AML-193 (cell line): Measurements from ENCODE around the gene CTNS.
A peak's percentile ranks its signal among the peaks of the same experiment; 100 is the strongest.

ENCODE experiments used
- DNase-seq, 2 experiments: peaks; one replicate each; lab custom pipeline; 2025; lab: John Stamatoyannopoulos, UW

CTNS gene

DNA sequence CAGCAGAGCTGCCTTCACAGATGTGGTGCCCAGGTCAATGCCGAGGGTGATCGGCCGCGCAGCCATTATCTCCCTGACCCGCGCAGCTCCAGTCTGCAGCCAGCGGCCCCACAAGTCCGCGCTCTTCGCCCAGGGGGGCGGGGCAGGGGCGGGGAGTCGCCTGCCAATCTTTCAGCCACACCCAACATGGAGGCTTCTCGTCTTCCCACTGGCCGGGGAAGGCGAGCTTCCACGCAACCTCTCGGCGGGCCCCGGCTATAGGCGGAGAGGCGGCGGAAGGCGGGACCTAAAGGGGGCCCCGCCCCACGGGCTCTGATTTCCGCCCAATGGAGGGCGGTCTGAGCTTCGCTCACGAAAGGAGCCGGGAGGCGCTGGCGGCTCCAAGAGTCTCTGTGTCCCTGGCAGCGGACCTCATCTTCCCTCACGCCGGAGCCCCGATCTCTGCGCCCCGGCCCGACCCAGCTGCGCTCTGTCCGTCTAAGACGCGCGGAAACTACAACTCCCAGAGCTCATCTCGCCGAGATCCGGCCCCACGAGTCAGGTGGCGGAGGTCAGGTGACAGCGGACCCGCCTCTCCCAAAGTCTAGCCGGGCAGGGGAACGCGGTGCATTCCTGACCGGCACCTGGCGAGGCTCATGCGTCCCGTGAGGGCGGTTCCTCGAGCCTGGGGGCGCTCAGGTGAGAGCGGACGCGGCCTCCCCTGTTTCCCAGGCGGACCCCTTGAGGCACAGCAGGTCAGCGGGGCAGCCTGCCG lies at the start of gene CTNS, which contains the start of gene SHPK:
TSS of gene CTNS (plus strand) at position 607 of the 754 bp plus-strand sequence. CDS start 3,447 bp downstream, outside the sequence.
TSS of gene SHPK (minus strand) at position 97 of the 754 bp plus-strand sequence. CDS start at position 66, 31 bp downstream.
- peak; percentile 63 to 68 for DNase-seq

DNA sequence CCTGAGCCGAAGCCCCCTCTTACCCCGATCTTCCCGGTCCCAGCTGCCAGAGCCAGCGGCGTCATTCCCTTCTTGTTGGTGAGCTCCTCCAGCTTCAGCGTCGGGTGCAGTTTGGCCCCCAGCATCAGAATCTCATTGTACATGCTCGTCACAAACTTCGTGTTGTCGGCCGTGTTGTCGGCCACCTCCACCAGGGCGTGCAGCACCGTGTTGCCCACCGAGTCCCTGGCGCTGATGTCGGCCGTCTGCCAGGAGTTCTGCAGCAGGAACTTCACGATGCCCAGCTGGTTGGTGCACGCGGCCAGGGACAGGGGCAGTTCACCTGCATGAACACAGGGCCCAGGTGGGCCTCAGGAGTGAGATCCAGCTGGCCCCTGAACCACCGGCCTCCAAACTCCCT lies 46.8 kb upstream of the CTNS start:
- DNase-seq = no peak

DNA sequence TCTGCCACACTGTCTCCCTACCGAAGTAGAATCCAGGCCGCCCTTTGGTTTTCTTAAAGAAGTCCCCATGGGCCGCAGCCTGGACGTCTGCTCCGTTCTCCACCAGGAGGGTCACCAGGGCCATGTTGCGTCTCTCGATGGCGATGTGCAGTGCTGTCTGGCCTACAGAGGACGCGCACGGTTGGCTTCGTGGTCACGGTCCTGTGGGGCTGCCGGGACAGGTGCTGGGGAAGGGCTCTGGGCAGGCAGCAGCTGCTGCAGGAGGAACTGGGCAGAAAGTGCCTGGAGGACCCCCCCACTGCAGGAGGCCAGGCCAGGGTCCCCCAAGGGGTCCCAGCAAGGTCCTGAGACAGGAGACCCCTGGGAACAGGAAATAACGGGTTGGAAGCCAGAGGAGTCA lies 46.3 kb upstream of the CTNS start:
- no peak for DNase-seq

DNA sequence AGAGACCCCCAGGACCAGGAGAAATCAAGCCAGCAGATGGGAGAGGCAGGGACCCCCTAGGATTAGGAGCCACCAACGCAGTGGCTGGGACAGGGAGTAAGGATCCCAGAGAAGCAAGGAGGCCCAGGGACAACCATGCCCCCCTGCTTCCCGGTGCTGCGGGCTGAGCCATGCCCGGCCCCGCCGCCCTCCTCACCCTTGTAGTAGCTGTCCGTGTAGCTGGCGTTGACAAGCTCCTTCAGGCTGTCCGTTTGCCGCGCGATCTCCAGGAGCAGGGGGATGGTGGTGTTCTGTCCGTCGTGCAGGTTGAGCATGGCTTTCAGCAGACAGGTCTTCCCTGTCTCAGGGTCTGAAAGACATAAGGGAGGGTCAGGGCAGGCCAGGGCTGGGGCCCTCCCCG lies 45.8 kb upstream of the CTNS start:
- DNase-seq = no peak

DNA sequence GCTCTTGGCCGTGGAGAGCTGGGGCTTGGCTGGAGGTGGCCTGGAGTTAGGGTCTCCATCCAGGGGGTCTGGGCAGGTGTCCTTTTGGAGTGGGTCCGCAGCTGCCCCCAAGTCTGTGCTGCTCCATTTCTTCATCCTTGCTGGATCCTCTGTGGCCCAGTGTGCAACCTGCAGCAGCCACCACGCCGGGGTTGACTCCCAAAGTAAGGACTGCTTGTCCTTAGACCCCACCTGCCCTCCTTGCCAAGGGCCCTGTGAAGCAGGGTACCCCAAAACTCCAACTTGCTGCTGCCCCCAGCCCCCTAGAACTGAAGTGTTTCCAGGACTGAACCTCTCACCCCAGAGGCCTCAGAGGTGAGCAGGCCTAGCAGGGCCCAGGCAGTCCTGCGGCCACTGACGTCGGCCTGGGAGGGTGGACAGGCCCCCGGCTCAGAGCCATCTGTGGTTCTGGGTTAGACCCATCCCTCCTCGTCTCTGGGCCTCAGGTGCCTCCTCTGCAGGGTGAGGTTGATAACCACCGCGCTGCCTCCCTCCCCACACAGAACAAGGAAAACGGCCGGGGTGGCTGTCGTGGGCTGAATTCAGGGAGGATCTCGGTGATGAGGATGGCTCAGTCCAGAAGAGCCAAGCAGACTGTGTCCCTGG lies 44.2 kb upstream of the CTNS start:
- DNase-seq = no peak

DNA sequence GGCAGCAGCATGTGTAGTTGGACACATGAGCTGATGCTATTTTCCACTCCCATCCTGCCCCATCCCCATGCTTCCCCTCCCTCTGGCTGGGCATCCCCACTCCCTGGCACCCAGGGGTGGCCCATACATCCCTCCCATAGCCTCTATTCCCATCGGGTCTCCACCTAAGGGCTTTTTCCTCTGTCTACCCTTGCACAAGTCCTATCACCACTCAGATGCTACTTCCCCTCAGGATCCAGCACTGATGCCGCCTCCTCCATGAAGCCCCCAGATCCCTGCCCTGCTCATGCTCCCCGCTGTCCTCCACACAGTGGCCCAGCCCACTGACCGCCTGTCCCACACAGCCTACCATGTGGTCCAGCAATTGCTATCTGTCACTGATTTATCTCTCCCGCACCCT lies 43.2 kb upstream of the CTNS start:
- no peak for DNase-seq

DNA sequence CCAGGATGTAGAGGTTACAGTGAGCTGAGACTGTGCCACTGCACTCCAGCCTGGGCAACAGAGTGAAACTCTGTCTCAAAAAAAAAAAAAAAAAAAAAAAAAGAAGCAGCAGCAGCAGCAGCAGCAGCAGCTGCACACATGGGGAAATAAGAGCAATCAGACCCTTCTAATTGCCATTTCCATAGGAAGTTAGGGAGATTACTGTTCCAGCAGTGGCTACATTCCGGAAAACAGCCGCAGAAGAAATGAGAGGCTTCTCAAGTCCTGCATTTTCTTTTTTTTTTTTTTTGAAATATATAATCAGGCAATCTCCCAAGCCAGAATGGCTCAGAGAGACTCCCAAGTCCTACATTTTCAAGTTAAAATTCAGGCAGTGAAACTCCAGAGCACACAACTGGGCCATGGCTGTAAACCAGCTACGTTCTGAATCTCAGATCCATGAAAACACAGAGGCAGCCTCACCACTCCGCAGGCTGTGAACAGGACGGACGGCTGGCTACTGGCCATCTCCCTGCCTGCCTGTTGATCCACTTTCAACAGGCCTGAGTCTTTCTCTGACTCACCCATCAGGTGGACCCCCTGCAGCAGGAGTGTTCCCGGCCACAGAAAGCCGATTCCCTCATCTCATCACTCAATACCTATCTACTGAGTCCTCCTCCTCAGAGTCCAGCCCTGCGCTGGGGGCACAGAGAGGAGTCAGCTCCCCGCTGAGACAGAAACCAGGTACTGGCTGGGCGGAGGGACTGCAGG lies 42.3 kb upstream of the CTNS start:
- no peak for DNase-seq

DNA sequence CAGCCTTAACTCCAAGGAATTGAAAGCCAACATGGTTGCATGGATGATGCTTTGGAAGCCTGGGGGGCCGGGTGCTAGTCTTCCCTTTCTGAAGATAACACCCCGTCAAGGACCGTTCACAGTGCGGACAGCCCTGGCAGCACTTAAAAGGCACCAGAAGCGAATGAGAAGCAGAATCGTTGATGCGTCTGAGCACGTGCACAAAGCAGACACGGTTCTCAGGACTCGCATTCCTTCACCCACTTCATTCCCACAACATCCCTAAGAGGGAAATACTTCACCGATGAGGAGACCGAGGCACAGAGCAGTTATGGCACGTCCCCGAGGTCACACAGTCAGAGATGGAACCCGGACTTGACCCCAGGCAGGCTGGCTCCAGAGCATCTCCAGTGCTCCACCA lies 41.6 kb upstream of the CTNS start:
- no peak for DNase-seq

DNA sequence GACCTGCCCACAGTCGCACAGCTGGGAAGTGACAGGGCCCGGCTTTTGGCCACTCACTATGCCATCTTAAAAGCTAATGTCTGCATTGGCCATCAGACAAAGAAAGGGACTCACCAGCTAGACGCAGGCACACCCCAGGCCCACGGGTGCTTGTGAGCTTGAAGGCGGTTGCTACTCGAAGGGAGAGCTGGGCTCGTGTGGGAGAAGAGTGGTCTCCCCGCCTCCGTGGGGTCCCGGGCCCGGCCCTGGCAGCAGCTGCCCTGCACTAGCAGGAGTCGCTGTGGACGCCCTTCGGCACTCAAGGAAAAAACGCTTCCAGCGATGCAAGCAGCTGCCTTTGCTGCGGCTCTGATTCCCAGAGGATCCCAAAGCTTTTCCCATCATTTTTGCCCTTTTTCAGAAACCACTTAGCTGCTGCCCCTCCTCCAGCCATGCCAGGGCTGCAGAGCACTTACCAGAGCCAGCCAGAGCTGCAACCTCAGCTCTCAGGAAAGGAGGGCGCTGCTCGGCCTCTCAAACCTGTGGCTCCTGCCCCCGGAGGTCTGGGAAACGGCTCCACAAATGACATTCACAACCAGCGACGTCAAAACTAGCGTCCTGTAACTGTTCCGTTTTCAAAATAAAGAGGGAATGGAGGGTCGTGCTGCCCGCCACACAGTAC lies 39.6 kb upstream of the CTNS start:
- no peak for DNase-seq

DNA sequence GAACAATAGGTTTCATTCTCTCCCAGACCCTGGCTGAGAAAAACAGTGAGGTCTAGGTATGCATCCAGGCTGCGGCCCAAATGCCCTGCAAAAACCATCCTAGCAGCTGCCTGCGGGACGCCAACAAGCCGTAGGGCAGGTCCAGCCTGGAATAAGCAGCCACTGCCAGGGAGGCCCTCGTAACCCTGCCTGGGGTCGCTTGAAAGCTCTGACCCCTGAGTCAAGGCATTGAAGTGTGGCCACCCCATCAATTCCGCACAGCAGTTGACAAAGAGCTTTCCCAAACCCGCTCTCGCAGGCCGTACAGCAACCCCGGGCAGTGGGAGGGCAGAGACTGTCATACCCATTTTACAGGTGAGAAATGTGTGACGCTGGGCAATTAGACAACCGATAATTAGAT lies 38.5 kb upstream of the CTNS start:
- no peak for DNase-seq

DNA sequence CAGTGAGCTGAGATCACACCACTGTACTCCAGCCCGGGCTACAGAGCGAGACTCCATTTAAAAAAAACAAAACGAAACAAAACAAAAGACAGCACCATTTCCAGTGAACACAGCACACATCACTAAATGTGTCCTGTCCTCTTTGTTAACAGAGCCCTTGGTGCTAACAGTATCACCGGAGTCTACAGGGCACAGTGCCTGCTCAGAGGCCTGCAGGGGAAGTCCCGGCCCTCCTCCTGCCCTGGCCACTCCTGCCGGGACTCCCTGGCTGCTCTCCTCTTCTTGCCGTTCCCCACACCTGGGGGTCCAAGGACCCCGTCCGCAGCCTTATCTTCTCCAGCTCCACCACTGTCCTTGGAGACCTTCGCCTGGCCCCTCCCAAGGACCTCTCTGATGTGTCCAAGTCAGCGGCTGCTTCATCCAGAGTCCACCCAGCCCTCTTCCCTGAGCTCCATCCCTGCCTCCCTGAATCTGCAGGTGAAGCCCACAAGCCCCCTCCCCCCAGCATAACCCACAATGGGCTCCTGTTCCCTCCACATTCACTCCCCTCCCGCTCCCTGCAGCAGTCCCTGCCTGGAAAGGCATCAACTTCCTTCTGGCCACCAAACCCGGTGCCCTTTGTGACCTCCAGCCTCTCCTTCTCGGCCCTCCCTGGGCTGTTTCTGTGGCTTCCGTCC lies 35.9 kb upstream of the CTNS start:
- no peak for DNase-seq

DNA sequence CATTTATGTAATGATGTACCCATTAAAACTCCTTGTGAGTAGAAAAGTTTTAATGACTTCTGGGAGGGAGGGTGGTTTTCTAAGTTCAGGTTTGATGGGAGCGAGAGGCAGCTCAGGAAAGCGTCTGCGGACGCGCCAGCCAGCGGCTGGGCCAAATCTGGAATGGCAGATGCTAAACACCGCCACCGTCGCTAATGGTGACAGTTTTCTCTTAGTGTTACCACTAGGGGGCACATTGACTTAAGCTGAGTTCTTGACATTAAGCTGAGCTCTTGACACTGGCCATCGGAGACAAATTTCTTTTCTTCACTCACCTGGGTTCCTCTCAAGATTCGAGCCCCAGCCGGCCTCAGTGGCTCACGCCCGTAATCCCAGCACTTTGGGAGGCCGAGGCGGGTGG lies 34.1 kb upstream of the CTNS start:
- DNase-seq = peak; percentile 18 to 19

DNA sequence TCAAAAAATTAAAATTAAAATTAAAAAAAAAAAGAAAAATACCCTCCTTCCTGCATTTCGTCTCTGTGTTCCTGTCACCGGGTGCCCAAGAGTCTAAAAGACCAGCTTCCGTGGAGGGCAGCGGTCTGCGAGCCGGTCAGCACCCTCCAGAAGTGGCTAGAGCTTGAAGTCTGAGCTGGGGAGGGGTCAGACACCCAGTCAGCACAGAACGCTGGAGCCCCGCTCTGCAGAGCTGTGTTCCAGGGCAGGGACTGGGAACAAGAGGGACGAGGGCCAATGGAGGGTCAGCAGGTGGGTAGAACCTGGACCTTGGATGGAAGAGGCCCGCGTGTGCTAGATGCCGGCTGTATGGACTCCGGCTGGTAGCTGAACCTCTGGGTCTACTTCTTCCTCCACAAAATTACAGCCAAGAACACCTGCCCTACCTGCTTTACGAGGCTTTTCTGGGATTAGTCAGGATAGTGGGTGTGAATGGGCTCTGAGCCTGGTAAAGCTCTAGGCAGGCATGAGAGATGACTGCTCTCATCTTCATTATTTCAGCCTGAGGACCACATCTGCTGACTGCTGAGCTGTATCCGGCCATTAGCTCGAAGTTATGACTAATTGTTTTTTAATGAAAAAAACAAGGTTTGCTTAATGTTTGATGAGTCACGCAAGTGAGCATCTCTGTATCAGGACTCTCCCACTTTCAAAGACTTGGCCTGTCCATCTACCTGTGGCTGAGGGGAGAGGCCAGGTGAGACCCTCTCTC lies 33.3 kb upstream of the CTNS start:
- DNase-seq = no peak

DNA sequence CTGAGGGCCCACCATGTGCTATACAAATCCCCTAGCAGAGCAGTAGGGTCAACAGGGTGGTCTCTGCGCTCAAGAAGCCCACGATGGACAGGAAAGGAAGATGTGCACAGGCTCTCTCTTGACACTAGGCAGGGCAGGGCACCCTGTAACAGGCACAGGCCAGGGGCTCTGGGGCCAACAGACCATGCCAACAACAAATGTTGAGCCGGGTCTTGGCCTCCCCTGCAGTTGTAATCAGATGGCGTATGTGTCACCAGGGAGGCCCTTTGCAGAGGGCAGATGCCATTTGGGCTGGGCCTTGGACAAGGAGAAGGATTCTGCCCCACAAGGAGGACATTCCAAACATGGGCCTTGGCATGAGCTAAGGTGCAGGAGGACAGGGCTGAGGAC lies 32.7 kb upstream of the CTNS start:
- no peak for DNase-seq

DNA sequence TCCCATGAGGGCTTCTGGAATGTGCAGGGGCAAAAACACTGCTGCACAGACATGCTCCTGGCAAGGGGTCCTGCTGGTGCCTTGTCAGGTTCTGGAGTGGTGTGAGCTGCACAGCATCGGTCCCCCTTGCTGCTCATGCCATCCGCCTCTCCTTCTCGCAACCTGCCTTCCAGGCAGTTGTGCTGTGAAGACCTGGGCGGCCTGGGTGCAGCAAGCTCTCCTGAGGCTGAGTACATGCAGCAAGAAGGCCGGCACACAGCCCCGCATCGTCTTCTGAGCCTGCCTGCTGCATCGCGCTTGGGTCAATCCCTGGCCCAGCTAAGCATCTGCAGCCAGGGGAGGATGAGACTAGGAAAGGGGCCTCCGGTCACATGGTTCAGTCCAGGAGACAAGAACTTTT lies 26.9 kb upstream of the CTNS start:
- DNase-seq = no peak

DNA sequence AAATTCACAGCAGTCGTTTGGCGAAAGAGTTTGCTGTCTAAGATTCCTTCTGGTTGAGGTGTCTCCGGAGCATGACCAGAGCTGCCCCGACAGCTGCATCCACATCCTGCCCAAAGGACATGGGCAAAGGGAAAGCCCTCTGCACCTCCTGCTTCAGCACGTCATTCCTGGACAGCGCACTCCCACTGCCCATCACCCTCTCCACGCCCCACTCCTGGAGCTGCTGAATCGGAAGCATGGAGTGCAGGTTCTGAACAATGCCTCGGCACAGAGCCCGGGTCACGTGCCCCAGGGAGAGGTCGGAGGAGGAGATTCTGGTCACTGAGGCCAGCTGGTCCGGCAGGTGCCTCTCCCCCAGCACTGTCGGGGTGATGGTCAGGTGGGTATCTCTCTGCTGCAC lies 26.0 kb upstream of the CTNS start:
- no peak for DNase-seq

DNA sequence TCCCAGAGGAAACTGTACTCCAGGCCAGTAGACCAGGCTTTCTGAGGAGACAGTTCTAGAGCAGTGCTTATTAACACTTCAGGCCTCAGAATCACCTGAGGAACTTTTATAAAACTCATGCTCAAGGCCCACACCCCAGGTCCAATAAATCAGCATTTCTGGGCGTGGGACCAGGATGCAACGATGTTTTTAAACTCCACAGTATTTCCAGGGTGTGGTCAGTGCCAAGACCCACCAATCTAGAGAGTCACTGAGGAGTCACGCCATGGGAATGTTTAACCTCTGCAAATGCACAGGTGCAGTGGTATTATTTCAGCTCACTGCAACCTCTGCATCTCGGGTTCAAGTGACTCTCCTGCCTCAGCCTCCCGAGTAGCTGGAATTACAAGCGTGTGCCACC lies 23.4 kb upstream of the CTNS start:
- no peak for DNase-seq

DNA sequence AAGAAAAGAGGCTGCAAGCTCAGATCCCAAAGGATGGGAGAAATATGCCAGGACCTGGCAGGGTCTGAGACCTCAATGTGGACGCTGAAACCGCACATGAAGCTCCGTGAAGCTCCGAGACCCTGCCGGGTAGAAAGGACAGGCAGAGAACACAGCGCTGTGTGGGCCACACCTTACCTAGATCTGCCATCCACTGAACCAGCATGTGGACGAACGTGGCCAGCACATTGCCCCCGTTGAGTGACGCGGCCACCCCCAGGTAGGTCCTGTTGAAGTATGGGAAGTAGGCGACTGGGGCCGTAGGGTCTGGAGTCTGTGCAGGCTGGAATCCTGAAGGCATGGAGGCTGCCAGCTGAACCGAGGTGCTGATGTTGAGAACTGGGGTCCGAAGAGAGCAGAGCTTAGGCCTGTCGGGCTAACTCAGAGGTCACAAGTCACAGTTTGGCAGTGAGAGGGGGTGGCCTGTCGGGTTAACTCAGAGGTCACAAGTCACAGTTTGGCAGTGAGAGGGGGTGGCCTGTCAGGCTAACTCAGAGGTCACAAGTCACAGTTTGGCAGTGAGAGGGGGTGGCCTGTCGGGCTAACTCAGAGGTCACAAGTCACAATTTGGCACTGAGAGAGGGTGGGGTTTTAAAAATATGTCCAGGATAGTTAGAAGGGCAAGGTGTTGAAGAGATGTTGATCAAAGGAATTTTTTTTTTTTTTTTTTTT lies 21.2 kb upstream of the CTNS start:
- DNase-seq = no peak

DNA sequence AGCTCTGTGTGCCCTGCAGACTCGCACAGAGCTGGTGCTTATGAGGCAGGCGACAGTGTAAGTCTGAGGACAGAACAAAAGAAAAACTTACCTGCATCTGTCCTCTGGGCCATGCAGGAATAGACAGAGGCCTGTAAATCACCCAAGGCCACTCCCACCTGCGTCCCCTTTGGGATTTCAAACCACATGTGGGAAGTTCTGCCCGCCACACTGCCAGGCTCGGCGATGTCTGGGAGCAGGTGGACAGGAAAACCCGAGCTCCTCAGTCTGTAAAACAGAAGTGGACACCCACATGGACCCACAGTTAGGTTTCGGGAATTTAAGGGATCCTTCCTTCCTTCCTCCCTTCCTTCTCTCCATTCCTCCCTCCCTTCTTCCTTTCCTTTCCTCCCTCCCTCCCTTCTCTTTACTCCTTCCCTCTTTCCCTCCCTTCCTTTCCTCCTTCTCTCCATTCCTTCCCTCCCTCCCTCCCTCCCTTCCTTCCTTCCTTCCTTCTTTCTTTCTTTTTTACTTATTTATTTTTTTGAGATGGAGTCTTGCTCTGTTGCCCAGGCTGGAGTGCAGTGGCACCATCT lies 15.3 kb upstream of the CTNS start:
- DNase-seq = no peak

DNA sequence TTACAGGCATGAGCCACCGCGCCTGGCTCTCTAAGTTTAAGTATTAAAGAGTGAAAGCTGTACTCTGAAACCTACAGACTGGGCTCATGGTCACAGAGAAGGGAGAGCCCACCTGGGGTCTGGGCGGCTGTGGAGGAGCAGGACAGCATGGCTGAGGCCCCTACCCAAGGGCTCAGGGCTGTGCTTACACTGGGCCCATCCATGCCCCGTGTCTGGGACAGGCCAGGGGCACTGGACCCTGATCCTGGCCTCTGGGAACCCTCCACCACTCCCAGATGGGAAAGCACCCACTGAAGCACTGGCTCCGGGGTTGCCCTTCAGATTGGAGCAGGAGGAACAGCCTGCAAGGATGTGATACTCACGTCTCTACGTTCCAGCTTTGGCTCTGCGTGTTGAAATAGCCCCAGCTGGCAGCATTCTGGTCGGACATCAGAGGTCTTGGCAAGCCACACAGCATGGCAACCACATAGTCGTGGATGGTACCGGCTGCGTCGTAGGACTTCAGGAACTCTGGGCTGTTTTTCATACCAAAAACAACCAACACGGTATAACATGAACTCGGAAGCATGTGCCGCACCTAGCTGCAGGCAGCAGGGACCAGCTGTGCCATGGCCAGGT lies 13.5 kb upstream of the CTNS start:
- DNase-seq = no peak
